PC-9 (cell line): ENCODE results near the gene CORIN. TPM values are rescaled to one million over a fixed set of nuclear protein-coding genes. Genes with fewer than 3 reads are reported as not detected.
"Not testable (repeated sequence)": the region's sequence is repeated elsewhere in the genome, so short reads cannot be mapped to it uniquely, and the experiment has no call there.

Experiments used
- BruUV-seq: library from RNA; stranded (reverse); fragments of 400-500 nt; replicated peaks from 2 replicates; lab custom pipeline; 2021; lab: Mats Ljungman, UMichigan
- CTCF ChIA-PET: fragments of 300-600 bp; sonication (Branson Sonifier 250); formaldehyde crosslinking; loops from one replicate; lab custom pipeline; 2022; ENCODE audit warnings: antibody characterized with exemption; lab: Charles Lee
- POLR2A ChIA-PET: fragments of 300-600 bp; sonication (Branson Sonifier 250); formaldehyde crosslinking; loops from one replicate; lab custom pipeline; 2022; ENCODE audit warnings: antibody characterized with exemption; ENCODE audit not compliant: unreplicated experiment; lab: Charles Lee
- DNase-seq, 2 experiments: peaks; one replicate each; pipeline versions ENCODE4 v3.0.0 to v3.0.0-alpha.2; 2015 to 2022; ENCODE audit warnings: mixed read lengths in 1 of 2
- H2AFZ ChIP-seq: fragments of 200-600 bp; sonication (generic); 2 replicates; pipeline ENCODE4 v1.8.1; 2017; ENCODE audit warnings: antibody characterized with exemption
- H3F3A ChIP-seq: fragments of 200-600 bp; sonication (generic); 2 replicates; pipeline ENCODE4 v1.8.1; 2017; ENCODE audit warnings: antibody characterized with exemption, mild to moderate bottlenecking, low read depth; ENCODE audit not compliant: insufficient read depth
- H3K27ac ChIP-seq: fragments of 200-600 bp; sonication (generic); 2 replicates; pipeline ENCODE4 v1.6.1; 2016; ENCODE audit warnings: mixed run types
- H3K27me3 ChIP-seq: fragments of 200-600 bp; sonication (generic); 2 replicates; pipeline ENCODE4 v1.6.1; 2016; ENCODE audit warnings: low read depth, mixed run types; ENCODE audit not compliant: insufficient read depth
- H3K36me3 ChIP-seq: fragments of 200-600 bp; sonication (generic); 2 replicates; pipeline ENCODE4 v1.6.1; 2016; ENCODE audit warnings: low read depth, mixed run types
- H3K4me1 ChIP-seq: fragments of 200-600 bp; sonication (generic); replicated peaks from 2 replicates; pipeline ENCODE4 v1.6.1; 2016; ENCODE audit warnings: mixed run types; ENCODE audit not compliant: insufficient read depth
- H3K4me2 ChIP-seq: fragments of 200-600 bp; sonication (generic); 2 replicates; pipeline ENCODE4 v1.6.1; 2017; ENCODE audit warnings: mixed run types
- H3K4me3 ChIP-seq: fragments of 200-600 bp; sonication (generic); 2 replicates; pipeline ENCODE4 v1.6.1; 2016; ENCODE audit warnings: mixed run types
- H3K79me2 ChIP-seq: fragments of 200-600 bp; sonication (generic); 2 replicates; pipeline ENCODE4 v1.6.1; 2017; ENCODE audit warnings: low read depth, mixed run types
- H3K9me2 ChIP-seq: fragments of 200-600 bp; sonication (generic); 2 replicates; pipeline ENCODE4 v1.8.1; 2017; ENCODE audit warnings: mild to moderate bottlenecking; ENCODE audit not compliant: insufficient read depth
- H3K9me3 ChIP-seq: fragments of 200-600 bp; sonication (generic); 2 replicates; pipeline ENCODE4 v1.8.1; 2016; ENCODE audit warnings: low read depth; ENCODE audit not compliant: insufficient read depth
- H4K20me1 ChIP-seq: fragments of 200-600 bp; sonication (generic); 2 replicates; pipeline ENCODE4 v1.8.1; 2017; ENCODE audit not compliant: insufficient read depth
- EZH2 ChIP-seq: fragments of 200-600 bp; sonication (generic); IDR thresholded peaks from 2 replicates; pipeline ENCODE4 v1.8.0; 2017; ENCODE audit warnings: antibody characterized with exemption, low read depth
- intact Hi-C: fragments of 100-400 bp; cut with micrococcal nuclease; formaldehyde crosslinking; loops from one replicate; pipeline ENCODE4 v1.10.0; 2022; ENCODE audit not compliant: unreplicated experiment
- total RNA-seq: library from RNA; stranded (reverse); gene quantifications from 2 replicates; pipeline ENCODE4 v1.2.3, GENCODE V29; 2021
- TF ChIP-seq, protein P1 (sequence below): fragments of 200-600 bp; sonication (generic); conservative IDR thresholded peaks from 2 replicates; pipeline ENCODE4 v1.6.1; 2017; ENCODE audit warnings: mixed run types, antibody characterized with exemption, mild to moderate bottlenecking, moderate library complexity

The CORIN gene
- total RNA-seq, 1 experiment from 2014 or later, result not detected

DNA sequence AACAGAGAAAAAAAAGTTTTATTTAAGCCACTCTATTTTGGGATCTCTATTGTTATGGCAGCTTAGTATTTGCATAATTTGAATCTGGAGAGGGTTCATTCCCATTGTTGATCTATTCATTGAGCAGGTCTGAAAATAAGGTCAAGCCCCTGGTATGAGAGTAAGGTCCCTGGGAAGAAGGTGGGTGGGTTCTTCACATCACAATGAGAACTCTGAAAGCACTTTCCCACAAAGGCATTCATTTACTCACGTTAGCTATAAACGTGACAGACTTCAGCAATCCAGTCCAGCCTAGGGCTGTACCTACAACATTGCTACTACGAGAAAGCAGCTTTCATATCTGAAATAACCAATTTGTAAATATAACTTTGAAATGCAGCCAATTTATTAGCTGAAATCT, 126.2 kb downstream of the CORIN start:
- no peaks in the 10 kb centered on the region for H3K9me2 ChIP-seq
- no peaks in the 10 kb centered on the region for H3K27me3 ChIP-seq
- no peaks in the 10 kb centered on the region for H3K9me3 ChIP-seq
- ChIA-PET CTCF (no interaction called here), POLR2A (no interaction called here)
- DNase-seq, result no peak
- BruUV-seq, result no TSS peak
- H3K79me2 ChIP-seq, result no peaks in the 10 kb centered on the region
- intact Hi-C loops, result no loop called here
- no peaks in the 10 kb centered on the region for H4K20me1 ChIP-seq
- no peaks in the 10 kb centered on the region for H3F3A ChIP-seq
- TF ChIP-seq, protein P1, sequence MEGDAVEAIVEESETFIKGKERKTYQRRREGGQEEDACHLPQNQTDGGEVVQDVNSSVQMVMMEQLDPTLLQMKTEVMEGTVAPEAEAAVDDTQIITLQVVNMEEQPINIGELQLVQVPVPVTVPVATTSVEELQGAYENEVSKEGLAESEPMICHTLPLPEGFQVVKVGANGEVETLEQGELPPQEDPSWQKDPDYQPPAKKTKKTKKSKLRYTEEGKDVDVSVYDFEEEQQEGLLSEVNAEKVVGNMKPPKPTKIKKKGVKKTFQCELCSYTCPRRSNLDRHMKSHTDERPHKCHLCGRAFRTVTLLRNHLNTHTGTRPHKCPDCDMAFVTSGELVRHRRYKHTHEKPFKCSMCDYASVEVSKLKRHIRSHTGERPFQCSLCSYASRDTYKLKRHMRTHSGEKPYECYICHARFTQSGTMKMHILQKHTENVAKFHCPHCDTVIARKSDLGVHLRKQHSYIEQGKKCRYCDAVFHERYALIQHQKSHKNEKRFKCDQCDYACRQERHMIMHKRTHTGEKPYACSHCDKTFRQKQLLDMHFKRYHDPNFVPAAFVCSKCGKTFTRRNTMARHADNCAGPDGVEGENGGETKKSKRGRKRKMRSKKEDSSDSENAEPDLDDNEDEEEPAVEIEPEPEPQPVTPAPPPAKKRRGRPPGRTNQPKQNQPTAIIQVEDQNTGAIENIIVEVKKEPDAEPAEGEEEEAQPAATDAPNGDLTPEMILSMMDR, result no peak
- TF ChIP-seq EZH2, result no peak
- no peak overlapping the region for H3K4me2 ChIP-seq
- no peaks in the 10 kb centered on the region for H3K36me3 ChIP-seq
- H3K4me3 ChIP-seq, result no peak overlapping the region
- H2AFZ ChIP-seq, result no peak overlapping the region
- no peak overlapping the region for H3K27ac ChIP-seq
- no peaks in the 10 kb centered on the region for H3K4me1 ChIP-seq

DNA sequence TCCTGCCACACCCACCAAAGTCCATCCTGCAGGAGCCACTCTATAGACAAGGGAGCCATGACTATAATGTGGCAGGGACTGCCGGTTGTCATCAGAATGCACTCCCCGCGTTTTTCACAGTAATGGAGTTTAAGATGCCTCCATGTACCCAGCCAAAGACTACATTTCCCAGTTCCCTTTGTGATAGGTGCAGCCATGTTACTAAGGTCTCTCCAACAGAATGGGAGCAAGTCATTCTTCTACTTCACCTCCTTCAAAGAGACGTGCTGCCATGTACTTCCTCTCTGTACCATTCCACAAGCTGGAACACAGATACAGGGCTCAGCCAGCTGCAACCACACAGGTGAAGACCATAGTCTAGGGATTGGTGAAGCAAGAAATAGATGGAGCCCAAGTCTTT, 126.7 kb downstream of the CORIN start:
- no peaks in the 10 kb centered on the region for H3F3A ChIP-seq
- DNase-seq, result no peak
- intact Hi-C loops, result no loop called here
- H3K79me2 ChIP-seq, result no peaks in the 10 kb centered on the region
- no peak for TF ChIP-seq EZH2
- TF ChIP-seq, protein P1, result no peak
- no peaks in the 10 kb centered on the region for H4K20me1 ChIP-seq
- no peak overlapping the region for H3K4me3 ChIP-seq
- no TSS peak for BruUV-seq
- H3K4me1 ChIP-seq, result no peaks in the 10 kb centered on the region
- no peak overlapping the region for H3K27ac ChIP-seq
- POLR2A ChIA-PET, result no interaction called here
- H3K4me2 ChIP-seq, result no peak overlapping the region
- H3K27me3 ChIP-seq, result no peaks in the 10 kb centered on the region
- CTCF ChIA-PET, result no interaction called here
- no peak overlapping the region for H2AFZ ChIP-seq
- no peaks in the 10 kb centered on the region for H3K9me3 ChIP-seq
- H3K9me2 ChIP-seq, result no peaks in the 10 kb centered on the region
- no peaks in the 10 kb centered on the region for H3K36me3 ChIP-seq

GRCh38 chr4:47706352-47706751, 131.5 kb downstream of the CORIN start:
- H3K4me1 ChIP-seq, H3K4me2 ChIP-seq, H3K9me2 ChIP-seq, DNase-seq, H3K36me3 ChIP-seq, H3F3A ChIP-seq, H3K27ac ChIP-seq, H3K9me3 ChIP-seq, H4K20me1 ChIP-seq, H3K27me3 ChIP-seq, H3K4me3 ChIP-seq, POLR2A ChIA-PET, H2AFZ ChIP-seq, BruUV-seq, H3K79me2 ChIP-seq: not testable (repeated sequence)
- CTCF ChIA-PET, result interaction anchor here (0.6 to 0.7 kb wide), 2 partner anchors 97 to 381 kb away, joined by 3 to 4 read pairs; no protein-coding TSS in a partner anchor
- intact Hi-C loops, result loop anchor here (10.0 kb wide), 1 partner anchor 378 kb away; no protein-coding TSS in a partner anchor
